ENCODE measurements around the gene POU3F2. TPM values are rescaled to one million over a fixed set of nuclear protein-coding genes. Genes with fewer than 3 reads are reported as not detected.

POU3F2 gene
- total RNA-seq, 1 donor from 2014 or later, result 12.2 TPM

- Histone ChIP-seq H3F3A (ENCODE audit: low read depth) (peaks cover 48% of the 10 kb centered on the region), H3K4me2 (peak overlapping the region; percentile 98), H3K36me3 (no peaks in the 10 kb centered on the region), H3K4me1 (peaks cover 45% of the 10 kb centered on the region), H3K4me3 (peak overlapping the region; percentile 69), H2AFZ (replicated peaks) (peak overlapping the region; percentile 77), H4K20me1 (ENCODE audit: low read depth) (peaks cover 23% of the 10 kb centered on the region), H3K27me3 (peaks cover 100% of the 10 kb centered on the region), H3K9ac (no peak overlapping the region), H3K27ac (no peak overlapping the region), H3K9me3 (ENCODE audit: low read depth) (no peaks in the 10 kb centered on the region), H3K79me2 (ENCODE audit: low read depth) (no peaks in the 10 kb centered on the region)
- Mint-ChIP-seq H3K27ac (peak overlapping the region; percentile 100), H3K9me3 (no peaks in the 10 kb centered on the region), H3K27me3 (ENCODE audit: insufficient read depth, low read depth) (peaks cover 5% of the 10 kb centered on the region), H3K36me3 (no peaks in the 10 kb centered on the region), H3K4me3 (peak overlapping the region; percentile 98), H3K4me1 (peaks cover 52% of the 10 kb centered on the region)
- peak; percentile 86 for TF ChIP-seq EZH2phosphoT487 (IDR thresholded peaks at IDR 0.05)
- peak; percentile 74 for TF ChIP-seq EZH2 (IDR thresholded peaks at IDR 0.05)
- TF ChIP-seq, protein P1, sequence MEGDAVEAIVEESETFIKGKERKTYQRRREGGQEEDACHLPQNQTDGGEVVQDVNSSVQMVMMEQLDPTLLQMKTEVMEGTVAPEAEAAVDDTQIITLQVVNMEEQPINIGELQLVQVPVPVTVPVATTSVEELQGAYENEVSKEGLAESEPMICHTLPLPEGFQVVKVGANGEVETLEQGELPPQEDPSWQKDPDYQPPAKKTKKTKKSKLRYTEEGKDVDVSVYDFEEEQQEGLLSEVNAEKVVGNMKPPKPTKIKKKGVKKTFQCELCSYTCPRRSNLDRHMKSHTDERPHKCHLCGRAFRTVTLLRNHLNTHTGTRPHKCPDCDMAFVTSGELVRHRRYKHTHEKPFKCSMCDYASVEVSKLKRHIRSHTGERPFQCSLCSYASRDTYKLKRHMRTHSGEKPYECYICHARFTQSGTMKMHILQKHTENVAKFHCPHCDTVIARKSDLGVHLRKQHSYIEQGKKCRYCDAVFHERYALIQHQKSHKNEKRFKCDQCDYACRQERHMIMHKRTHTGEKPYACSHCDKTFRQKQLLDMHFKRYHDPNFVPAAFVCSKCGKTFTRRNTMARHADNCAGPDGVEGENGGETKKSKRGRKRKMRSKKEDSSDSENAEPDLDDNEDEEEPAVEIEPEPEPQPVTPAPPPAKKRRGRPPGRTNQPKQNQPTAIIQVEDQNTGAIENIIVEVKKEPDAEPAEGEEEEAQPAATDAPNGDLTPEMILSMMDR (IDR thresholded peaks at IDR 0.05), result no peak
- peak; percentile 62 for DNase-seq (ENCODE audit: low spot score)
These were observed 9.3 kb upstream of the POU3F2 start for GRCh38 chr6:98824902-98825599.

DNA sequence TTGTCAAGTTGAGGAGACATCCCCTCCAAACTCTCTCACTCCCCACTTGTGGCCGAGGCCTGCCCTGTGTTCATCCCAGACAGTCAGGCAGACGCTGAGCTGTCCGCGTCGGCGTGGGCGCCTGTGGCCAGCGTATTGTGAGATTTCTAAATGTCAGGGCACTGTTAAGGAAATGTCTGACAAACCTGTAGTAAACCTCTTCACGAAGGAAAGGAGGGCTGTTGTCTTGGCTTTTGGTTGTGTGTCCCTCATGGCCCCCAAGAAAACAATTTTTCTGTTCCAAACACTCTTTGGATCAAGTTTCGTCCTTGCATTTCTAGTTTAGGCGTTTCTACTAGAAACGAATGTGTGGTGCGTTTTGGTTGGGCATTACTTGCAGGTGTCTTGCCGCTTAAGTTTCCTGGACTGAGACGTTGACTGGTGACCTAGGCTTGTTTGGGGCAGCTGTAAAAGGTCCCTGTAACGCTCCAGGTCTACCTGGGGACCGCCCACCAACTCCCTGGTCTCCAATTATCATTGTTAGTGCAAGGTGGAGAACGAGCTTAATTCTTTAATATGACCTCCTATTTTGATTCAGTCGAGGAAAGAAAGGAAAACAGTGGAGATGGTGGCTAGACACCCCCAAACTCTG is 8.7 kb upstream of the POU3F2 start:
- no peaks in the 10 kb centered on the region for H3K36me3 ChIP-seq
- TF ChIP-seq EZH2phosphoT487 (IDR thresholded peaks at IDR 0.05) (peak; percentile 68), EZH2 (IDR thresholded peaks at IDR 0.05) (peak; percentile 47)
- TF ChIP-seq, protein P1 (IDR thresholded peaks at IDR 0.05), result no peak
- Mint-ChIP-seq H3K36me3 (no peaks in the 10 kb centered on the region), H3K27ac (peak overlapping the region; percentile 100), H3K4me3 (peak overlapping the region; percentile 98), H3K9me3 (no peaks in the 10 kb centered on the region), H3K27me3 (ENCODE audit: insufficient read depth, low read depth) (peaks cover 5% of the 10 kb centered on the region), H3K4me1 (peaks cover 58% of the 10 kb centered on the region)
- H4K20me1 ChIP-seq (ENCODE audit: low read depth), result peaks cover 30% of the 10 kb centered on the region
- no peak overlapping the region for H3K9ac ChIP-seq
- no peak overlapping the region for H3K27ac ChIP-seq
- H3K4me3 ChIP-seq, result peak overlapping the region; percentile 69
- no peaks in the 10 kb centered on the region for H3K9me3 ChIP-seq (ENCODE audit: low read depth)
- peak; percentile 32 for DNase-seq (ENCODE audit: low spot score)
- H2AFZ ChIP-seq (replicated peaks), result no peak overlapping the region
- H3K27me3 ChIP-seq, result peaks cover 100% of the 10 kb centered on the region
- H3F3A ChIP-seq (ENCODE audit: low read depth), result peaks cover 48% of the 10 kb centered on the region
- H3K79me2 ChIP-seq (ENCODE audit: low read depth), result no peaks in the 10 kb centered on the region
- peaks cover 52% of the 10 kb centered on the region for H3K4me1 ChIP-seq
- H3K4me2 ChIP-seq, result peak overlapping the region; percentile 98

DNA sequence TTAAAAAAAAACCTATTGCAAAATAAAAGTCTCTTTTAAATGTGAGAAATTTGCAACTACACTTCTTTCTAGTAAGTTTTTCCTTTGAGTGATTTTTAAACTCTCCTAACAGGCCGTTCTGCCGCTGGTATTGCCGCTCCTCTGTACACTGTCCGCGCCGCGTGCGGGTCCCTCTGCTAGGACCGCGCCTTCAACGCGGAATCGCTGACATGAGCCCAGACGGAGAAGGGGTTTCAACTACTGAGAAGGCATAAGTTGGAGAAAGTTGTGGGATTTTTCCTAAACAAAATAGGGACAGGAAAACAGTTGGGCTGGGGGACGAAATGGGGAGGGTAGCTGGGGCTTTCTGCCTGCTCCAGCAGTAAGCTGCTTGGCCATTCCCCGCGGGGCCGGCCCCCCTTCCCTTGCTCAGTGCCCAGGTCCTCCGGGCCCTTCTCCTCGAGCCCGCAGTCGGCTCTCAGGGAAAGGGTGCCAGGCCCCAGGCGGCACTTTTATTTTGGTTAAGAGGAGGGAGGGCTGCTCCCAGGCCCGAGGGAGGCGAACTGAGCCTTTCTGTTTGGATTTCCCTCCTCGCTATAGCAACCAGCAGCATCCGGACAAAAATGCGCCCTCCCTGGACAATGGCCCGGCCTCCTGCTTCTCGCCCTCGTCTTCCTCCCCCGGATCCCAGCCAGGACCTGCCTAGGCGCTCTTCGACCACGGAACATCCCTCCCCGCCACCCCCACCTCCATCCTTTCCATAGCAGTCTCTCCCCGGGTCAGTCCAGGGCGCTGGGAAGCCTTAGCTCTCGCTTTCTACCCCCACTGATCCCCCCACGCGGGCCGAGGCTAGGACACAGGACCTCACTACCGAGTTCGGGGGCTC is 6.8 kb upstream of the POU3F2 start:
- Mint-ChIP-seq H3K27ac (peak overlapping the region; percentile 100), H3K27me3 (ENCODE audit: insufficient read depth, low read depth) (peaks cover 4% of the 10 kb centered on the region), H3K4me3 (peak overlapping the region; percentile 98), H3K9me3 (no peaks in the 10 kb centered on the region), H3K36me3 (no peaks in the 10 kb centered on the region), H3K4me1 (peaks cover 67% of the 10 kb centered on the region)
- TF ChIP-seq, protein P1 (IDR thresholded peaks at IDR 0.05), result no peak
- peak; percentile 92 for TF ChIP-seq EZH2 (IDR thresholded peaks at IDR 0.05)
- TF ChIP-seq EZH2phosphoT487 (IDR thresholded peaks at IDR 0.05), result peak; percentile 84
- H4K20me1 ChIP-seq (ENCODE audit: low read depth), result peaks cover 34% of the 10 kb centered on the region
- peaks cover 100% of the 10 kb centered on the region for H3K27me3 ChIP-seq
- peaks cover 68% of the 10 kb centered on the region for H3K4me1 ChIP-seq
- peak overlapping the region; percentile 70 for H2AFZ ChIP-seq (replicated peaks)
- no peak overlapping the region for H3K27ac ChIP-seq
- H3F3A ChIP-seq (ENCODE audit: low read depth), result peaks cover 54% of the 10 kb centered on the region
- peak overlapping the region; percentile 86 for H3K4me2 ChIP-seq
- no peak overlapping the region for H3K9ac ChIP-seq
- H3K36me3 ChIP-seq, result no peaks in the 10 kb centered on the region
- H3K79me2 ChIP-seq (ENCODE audit: low read depth), result no peaks in the 10 kb centered on the region
- peak; percentile 76 for DNase-seq (ENCODE audit: low spot score)
- no peaks in the 10 kb centered on the region for H3K9me3 ChIP-seq (ENCODE audit: low read depth)
- peak overlapping the region; percentile 49 for H3K4me3 ChIP-seq
